ENCODE data around the gene CD82.

GRCh38 chr11:44538375-44539054 lies 26.9 kb upstream of the CD82 start:
- TF ChIP-seq ZNF274 (IDR thresholded peaks at IDR 0.05; ENCODE audit: low read depth, low read length) (no peak), YY1 (IDR thresholded peaks at IDR 0.05; ENCODE audit: insufficient read depth, insufficient read length) (no peak), SUZ12 (IDR thresholded peaks at IDR 0.05; ENCODE audit: extremely low read depth, insufficient read depth, insufficient read length) (no peak)

Data from NT2/D1 (cell line).